GM10847 (cell line): ENCODE results near the gene BAIAP3.

Experiments
- POLR2A ChIP-seq: IDR thresholded peaks from 2 replicates; pipeline ENCODE4 v1.6.1; 2011; ENCODE audit not compliant: insufficient read length; ENCODE audit errors: extremely low read depth

Gene BAIAP3

GRCh38 chr16:1311738-1312466 lies 21.5 kb upstream of the BAIAP3 start:
- TF ChIP-seq POLR2A = no peak

- TF ChIP-seq POLR2A = no peak
These were observed 21.0 kb upstream of the BAIAP3 start for GRCh38 chr16:1312467-1312816.

- no peak for TF ChIP-seq POLR2A
These were observed 20.5 kb upstream of the BAIAP3 start for GRCh38 chr16:1312903-1313302.

- TF ChIP-seq POLR2A = no peak
These were observed 19.6 kb upstream of the BAIAP3 start for GRCh38 chr16:1313721-1314369.

GRCh38 chr16:1314399-1315068 lies 18.9 kb upstream of the BAIAP3 start:
- TF ChIP-seq POLR2A = no peak

- TF ChIP-seq POLR2A = no peak
These were observed 18.1 kb upstream of the BAIAP3 start for GRCh38 chr16:1315081-1316032.

- no peak for TF ChIP-seq POLR2A
These were observed 17.4 kb upstream of the BAIAP3 start for GRCh38 chr16:1316033-1316405.

- TF ChIP-seq POLR2A = no peak
These were observed 15.8 kb upstream of the BAIAP3 start for GRCh38 chr16:1317479-1318267.

GRCh38 chr16:1318268-1318545 lies 15.2 kb upstream of the BAIAP3 start:
- no peak for TF ChIP-seq POLR2A

GRCh38 chr16:1319041-1319440 lies 14.4 kb upstream of the BAIAP3 start:
- no peak for TF ChIP-seq POLR2A

GRCh38 chr16:1320097-1320496 lies 13.3 kb upstream of the BAIAP3 start:
- no peak for TF ChIP-seq POLR2A

- no peak for TF ChIP-seq POLR2A
These were observed 12.7 kb upstream of the BAIAP3 start for GRCh38 chr16:1320658-1321240.

GRCh38 chr16:1322407-1322806 lies 11.0 kb upstream of the BAIAP3 start:
- no peak for TF ChIP-seq POLR2A

GRCh38 chr16:1323296-1324239 lies 9.9 kb upstream of the BAIAP3 start:
- TF ChIP-seq POLR2A = no peak
